ENCODE data around the gene SSH2.
"Not testable (repeated sequence)": the region's sequence is repeated elsewhere in the genome, so short reads cannot be mapped to it uniquely, and the experiment has no call there.

The SSH2 gene

GRCh38 chr17:29789196-29790170 is 140.5 kb downstream of the SSH2 start:
- no peak for DNase-seq

- DNase-seq, result no peak
Observed at GRCh38 chr17:29787995-29788394, 142.0 kb downstream of the SSH2 start.

GRCh38 chr17:29782917-29783316 is 147.1 kb downstream of the SSH2 start:
- DNase-seq, result no peak

GRCh38 chr17:29779812-29780190 is 150.2 kb downstream of the SSH2 start:
- not testable (repeated sequence) for DNase-seq

GRCh38 chr17:29778956-29779811 is 150.8 kb downstream of the SSH2 start:
- peak in 50 of 56 donors; percentile 2 to 86 (median 39) for DNase-seq

- DNase-seq, result no peak
Observed at GRCh38 chr17:29777663-29778062, 152.4 kb downstream of the SSH2 start.

GRCh38 chr17:29776026-29776425 is 154.0 kb downstream of the SSH2 start:
- no peak for DNase-seq

- DNase-seq, result no peak
Observed at GRCh38 chr17:29772981-29773380, 157.0 kb downstream of the SSH2 start.

GRCh38 chr17:29771546-29771945 is 158.5 kb downstream of the SSH2 start:
- DNase-seq, result no peak

- DNase-seq, result no peak
Observed at GRCh38 chr17:29769225-29769624, 160.8 kb downstream of the SSH2 start.

- DNase-seq, result no peak
Observed at GRCh38 chr17:29766796-29767327, 163.2 kb downstream of the SSH2 start.

- DNase-seq, result no peak
Observed at GRCh38 chr17:29764748-29765147, 165.3 kb downstream of the SSH2 start.

- no peak for DNase-seq
Observed at GRCh38 chr17:29764217-29764616, 165.8 kb downstream of the SSH2 start.

- DNase-seq, result no peak
Observed at GRCh38 chr17:29763273-29763672, 166.8 kb downstream of the SSH2 start.

GRCh38 chr17:29761040-29761761 is 168.8 kb downstream of the SSH2 start:
- DNase-seq, result peak in 52 of 56 donors; percentile 5 to 87 (median 58)

GRCh38 chr17:29760279-29761039 is 169.6 kb downstream of the SSH2 start:
- peak in 1 of 56 donors; percentile 40 for DNase-seq

GRCh38 chr17:29758255-29758654 is 171.8 kb downstream of the SSH2 start:
- no peak for DNase-seq

GRCh38 chr17:29757788-29758187 is 172.2 kb downstream of the SSH2 start:
- DNase-seq, result no peak

- no peak for DNase-seq
Observed at GRCh38 chr17:29753845-29754439, 176.1 kb downstream of the SSH2 start.

Data from amygdala (tissue), 56 donors.